Activated T-cell treated with anti-CD3 and anti-CD28 coated beads for 4 hours (primary cell): Measurements from ENCODE around the gene CNIH3.
"Not testable (repeated sequence)": the region's sequence is repeated elsewhere in the genome, so short reads cannot be mapped to it uniquely, and the experiment has no call there.

Source experiments
- DNase-seq: peaks from one replicate; pipeline ENCODE4 v3.0.0-alpha.2; 2020

CNIH3 gene

GRCh38 chr1:224615861-224616755 is at the start of gene CNIH3:
CNIH3 (plus strand) TSS chr1:224616317; CDS start chr1:224617175, 858 bp downstream.
- no peak for DNase-seq

DNA sequence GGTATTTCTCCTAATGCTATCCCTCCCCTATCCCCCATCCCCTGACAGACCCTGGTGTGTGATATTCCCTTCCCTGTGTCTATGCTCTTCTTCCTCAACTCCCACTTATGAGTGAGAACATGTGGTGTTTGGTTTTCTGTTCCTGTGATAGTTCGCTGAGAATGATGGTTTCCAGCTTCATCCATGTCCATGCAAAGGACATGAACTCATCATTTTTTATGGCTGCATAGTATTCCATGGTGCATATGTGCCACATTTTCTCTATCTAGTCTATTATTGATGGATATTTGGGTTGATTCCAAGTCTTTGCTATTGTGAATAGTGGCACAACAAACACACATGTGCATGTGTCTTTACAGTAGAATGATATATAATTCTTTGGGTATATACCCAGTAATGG is 49.6 kb upstream of the CNIH3 start:
- not testable (repeated sequence) for DNase-seq

DNA sequence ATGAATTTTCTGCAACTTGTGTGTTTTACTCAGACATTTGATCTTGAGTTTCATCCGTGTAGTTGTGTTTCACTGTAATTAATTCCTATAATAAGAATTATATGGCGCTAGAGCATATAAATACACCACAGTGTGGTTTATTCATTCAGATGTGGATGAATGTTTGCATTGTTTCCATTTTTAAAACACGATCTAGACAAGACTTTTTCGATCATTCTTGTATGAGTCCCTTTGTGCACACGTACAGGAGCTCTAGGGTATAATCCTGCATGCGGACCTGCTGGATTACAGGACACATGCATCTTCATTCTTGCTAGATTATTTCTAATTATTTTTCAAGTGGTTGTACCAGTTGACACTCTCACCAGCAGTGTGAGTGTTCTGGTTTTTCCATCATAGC is 46.8 kb upstream of the CNIH3 start:
- DNase-seq: no peak

GRCh38 chr1:224571975-224572374 is 44.1 kb upstream of the CNIH3 start:
- not testable (repeated sequence) for DNase-seq

DNA sequence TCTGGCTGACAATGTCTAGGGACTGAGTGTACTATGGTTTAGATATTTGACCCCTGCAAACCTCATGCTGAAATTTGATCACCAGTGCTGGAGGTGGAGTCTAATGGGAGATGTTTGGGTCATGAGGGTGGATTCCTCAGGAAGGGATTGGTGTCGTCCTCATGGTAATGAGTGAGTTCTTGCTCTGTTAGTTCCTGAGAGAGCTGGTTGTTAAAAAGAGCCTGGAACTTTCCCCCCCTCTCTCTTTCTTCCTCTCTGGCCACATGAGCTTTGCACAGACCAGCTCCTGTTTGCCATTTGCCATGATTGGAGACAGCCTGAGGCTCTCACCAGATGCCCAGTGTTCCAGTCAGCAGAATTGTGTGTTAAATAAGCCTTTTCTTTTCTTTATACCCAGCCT is 36.6 kb upstream of the CNIH3 start:
- DNase-seq: no peak

DNA sequence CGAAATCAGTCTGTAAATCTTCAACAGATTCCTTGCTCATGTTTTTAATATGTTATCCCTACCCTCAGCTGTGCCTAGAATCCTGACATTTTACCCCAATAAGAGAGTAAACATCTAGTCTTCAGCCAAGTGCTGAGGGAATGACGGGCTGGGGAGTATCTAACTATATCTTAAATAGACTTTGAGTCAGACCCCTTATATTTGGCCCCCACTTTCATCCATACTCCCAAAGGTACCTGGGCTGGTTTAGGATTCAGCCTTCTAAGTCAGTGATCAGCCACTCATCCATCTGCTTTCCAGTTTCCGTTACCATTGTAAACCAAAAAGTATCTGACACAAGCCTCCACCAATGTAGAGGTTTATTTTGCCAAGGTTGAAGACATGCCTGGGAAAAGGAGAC is 36.1 kb upstream of the CNIH3 start:
- no peak for DNase-seq

DNA sequence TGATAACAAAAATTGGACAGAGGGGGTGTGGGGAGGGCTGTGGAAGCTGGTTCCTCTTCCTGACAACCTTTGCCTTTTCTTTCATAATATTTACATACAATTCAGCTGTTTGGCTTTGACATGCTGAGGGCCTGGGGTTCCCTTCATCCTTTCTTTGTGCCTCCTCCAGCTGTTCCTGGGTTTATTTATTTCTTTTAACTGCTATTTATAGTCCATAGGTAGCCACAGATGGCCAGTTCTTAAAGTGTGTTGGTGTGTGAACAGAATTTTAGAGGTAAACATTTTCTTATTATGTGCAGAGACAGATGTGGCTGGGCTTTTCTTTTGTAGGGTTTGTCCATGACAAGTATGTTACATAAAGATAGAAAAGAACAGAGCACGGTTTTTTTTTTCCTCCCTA is 34.1 kb upstream of the CNIH3 start:
- no peak for DNase-seq

- DNase-seq: no peak
These were observed 32.3 kb upstream of the CNIH3 start for GRCh38 chr1:224583774-224584173.

GRCh38 chr1:224585051-224585450 is 31.1 kb upstream of the CNIH3 start:
- no peak for DNase-seq

DNA sequence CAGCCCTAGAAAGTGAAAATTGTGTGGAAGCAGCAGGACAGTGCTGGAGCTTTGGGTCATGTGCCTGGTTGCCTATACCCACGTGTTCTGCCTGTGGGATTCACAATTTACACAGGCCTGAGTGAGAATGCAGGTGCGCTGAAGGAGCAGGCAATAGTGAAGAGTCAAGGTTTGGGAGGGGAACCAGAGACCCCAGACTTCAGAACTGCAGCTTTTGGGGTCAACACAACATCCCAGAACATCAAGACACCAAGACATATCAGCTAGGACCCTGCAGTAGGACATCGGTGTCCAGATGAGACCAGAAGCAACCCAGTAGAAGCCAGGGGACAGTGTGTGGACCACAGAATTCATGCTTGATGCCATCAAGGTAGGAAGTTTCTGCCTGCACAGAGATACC is 29.1 kb upstream of the CNIH3 start:
- DNase-seq: no peak

- DNase-seq: no peak
These were observed 27.6 kb upstream of the CNIH3 start for GRCh38 chr1:224588515-224588914.

- no peak for DNase-seq
These were observed 27.1 kb upstream of the CNIH3 start for GRCh38 chr1:224589006-224589405.

GRCh38 chr1:224591326-224591725 is 24.8 kb upstream of the CNIH3 start:
- no peak for DNase-seq

- DNase-seq: no peak
These were observed 23.2 kb upstream of the CNIH3 start for GRCh38 chr1:224592636-224593582.

DNA sequence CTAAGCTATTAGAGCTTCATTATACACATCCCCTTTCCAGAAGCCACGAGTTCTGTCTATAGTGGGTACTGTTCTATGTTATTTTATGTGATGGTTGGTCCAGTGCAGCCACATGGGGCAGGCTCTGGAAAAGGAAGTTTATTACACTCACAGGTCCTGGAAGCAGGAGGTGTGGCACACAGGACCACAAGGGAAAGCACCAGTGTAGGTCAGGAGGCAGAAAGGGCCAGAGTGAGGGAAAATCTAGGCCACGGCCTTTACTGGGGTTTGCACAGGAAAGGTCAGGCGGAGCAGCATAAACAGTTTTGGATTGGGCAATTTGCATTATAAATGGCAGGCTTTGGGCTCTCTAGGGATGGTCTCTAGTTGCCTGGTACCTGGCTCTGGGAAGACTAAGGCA is 21.8 kb upstream of the CNIH3 start:
- DNase-seq: no peak

- no peak for DNase-seq
These were observed 21.3 kb upstream of the CNIH3 start for GRCh38 chr1:224594851-224595250.

GRCh38 chr1:224605482-224606181 is 10.5 kb upstream of the CNIH3 start:
- DNase-seq: no peak

- DNase-seq: no peak
These were observed 8.6 kb upstream of the CNIH3 start for GRCh38 chr1:224607188-224608148.

DNA sequence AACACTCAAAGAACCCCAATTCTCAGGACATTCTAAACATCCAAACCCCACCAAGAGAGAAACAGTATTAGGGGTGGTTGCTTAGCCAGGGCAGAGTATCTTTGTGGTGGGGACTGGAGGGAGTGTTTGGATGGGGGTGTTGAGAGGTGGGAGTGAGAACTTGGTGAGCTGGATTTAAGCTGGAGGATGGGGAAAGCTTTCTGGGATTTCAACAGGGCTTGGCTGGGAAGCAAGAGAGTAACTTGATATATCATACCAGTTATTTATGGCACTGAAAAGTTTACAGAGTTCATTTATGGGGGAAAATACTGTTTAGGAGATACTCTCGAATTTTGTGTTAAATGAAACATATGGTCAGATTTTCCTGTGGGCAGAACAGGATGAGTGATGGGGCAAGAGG is 6.8 kb upstream of the CNIH3 start:
- DNase-seq: no peak

GRCh38 chr1:224612246-224612645 is 3.9 kb upstream of the CNIH3 start:
- DNase-seq: no peak

GRCh38 chr1:224613486-224613885 is 2.6 kb upstream of the CNIH3 start:
- no peak for DNase-seq
